Measurements from ENCODE around the gene RIOX2. TPM values are rescaled to one million over a fixed set of nuclear protein-coding genes. Genes with fewer than 3 reads are reported as not detected.

RIOX2 gene
- 43.3 and 52.5 TPM in 2 replicates for total RNA-seq (2016; rRNA removed; fragmentation: Illumina TruSeq; extraction: Trizol)
- total RNA-seq (2016; cell fraction: cytosol; rRNA removed; fragmentation: Illumina TruSeq; extraction: Trizol; ENCODE audit: low read depth): 7.6 and 8.5 TPM in 2 replicates
- total RNA-seq (2016; cell fraction: insoluble cytoplasmic fraction; rRNA removed; fragmentation: Illumina TruSeq; extraction: Trizol): 39.9 and 53.9 TPM in 2 replicates
- 17.8 and 19.5 TPM in 2 replicates for total RNA-seq (2016; cell fraction: membrane; rRNA removed; fragmentation: Illumina TruSeq; extraction: Trizol)
- total RNA-seq (2016; cell fraction: nucleus; rRNA removed; fragmentation: Illumina TruSeq; extraction: Trizol): 39.6 and 43.6 TPM in 2 replicates
- 19.9 and 20.6 TPM in 2 replicates for polyA plus RNA-seq (2011; rRNA removed)
- 9.8 and 13.9 TPM in 2 replicates for polyA plus RNA-seq (2011; cell fraction: cytosol; rRNA removed)
- polyA plus RNA-seq (2011; cell fraction: nucleus; rRNA removed): 17.8 and 22.6 TPM in 2 replicates
- 15.3 and 18.5 TPM in 2 replicates for polyA plus RNA-seq (2012)
- polyA plus RNA-seq (2016; cell fraction: cytosol; fragmentation: Illumina TruSeq; extraction: Trizol; ENCODE audit: low read depth): 5.7 and 5.9 TPM in 2 replicates
- polyA plus RNA-seq (2016; cell fraction: insoluble cytoplasmic fraction; fragmentation: Illumina TruSeq; extraction: Trizol; ENCODE audit: low read depth): 47.1 and 49.7 TPM in 2 replicates
- polyA plus RNA-seq (2016; cell fraction: membrane; fragmentation: Illumina TruSeq; extraction: Trizol; ENCODE audit: low read depth): 12.6 and 13.2 TPM in 2 replicates
- polyA plus RNA-seq (2016; cell fraction: nucleus; fragmentation: Illumina TruSeq; extraction: Trizol; ENCODE audit: insufficient read depth, low read depth): 45.3 and 47.8 TPM in 2 replicates
- 32.9 and 36.1 TPM in 2 replicates for polyA minus RNA-seq (2011; rRNA and poly(A)+ RNA removed; ENCODE audit: low replicate concordance)
- polyA minus RNA-seq (2011; cell fraction: cytosol; rRNA and poly(A)+ RNA removed): 10.4 and 10.9 TPM in 2 replicates
- 66.2 and 73.6 TPM in 2 replicates for polyA minus RNA-seq (2011; cell fraction: nucleus; rRNA and poly(A)+ RNA removed)
- Bru-seq, nascent RNA: percentile 88 among the genes with signal in this experiment
- BruChase-seq, experiment 1, labeled RNA remaining after a 6-hour chase: percentile 83 among the genes with signal in this experiment
- percentile 88 among the genes with signal in this experiment for BruChase-seq, experiment 2, labeled RNA remaining after a 2-hour chase
- long read RNA-seq, experiment 1, full-length matches to known transcripts: 28 of 40 reads
- long read RNA-seq, experiment 1, partial matches to known transcripts: 4 of 40 reads
- long read RNA-seq, experiment 1, other reads (novel, unspliced or antisense): 8 of 40 reads
- long read RNA-seq, experiment 2, full-length matches to known transcripts: 22 of 67 reads
- long read RNA-seq, experiment 2, partial matches to known transcripts: 7 of 67 reads
- long read RNA-seq, experiment 2, other reads (novel, unspliced or antisense): 38 of 67 reads

GRCh38 chr3:97971679-97972567 lies at the start of gene RIOX2:
Gene RIOX2 (minus strand): TSS chr3:97972431. CDS start chr3:97967593, 4,838 bp downstream.
- 3% methylated on average over 16 of the region's 82 CpGs for WGBS (ENCODE audit: low lambda C conversion rate)
- peak; percentile 36; the same call in 1 of the 2 replicates for TF ChIP-seq NKX3-1 (CRISPR knock-in tag; IDR thresholded peaks at IDR 0.05)
- peak; percentile 68; the same call in 1 of the 2 replicates for TF ChIP-seq REPIN1 (CRISPR knock-in tag; IDR thresholded peaks at IDR 0.05; ENCODE audit: borderline replicate concordance, low read depth)
- TF ChIP-seq KDM4B (CRISPR knock-in tag; IDR thresholded peaks at IDR 0.05): 0 out of 2 replicates have a peak, but pooled peaks have one; percentile 31
- TF ChIP-seq ZBTB43 (CRISPR knock-in tag; conservative IDR thresholded peaks at IDR 0.05): 0 out of 2 replicates have a peak, but pooled peaks have one; percentile 39
- TF ChIP-seq ZNF563 (CRISPR knock-in tag; IDR thresholded peaks at IDR 0.05): peak; percentile 81; the same call in 1 of the 2 replicates
- TF ChIP-seq ZNF703 (CRISPR knock-in tag; IDR thresholded peaks at IDR 0.05; ENCODE audit: borderline replicate concordance): 0 out of 2 replicates have a peak, but pooled peaks have one; percentile 26
- TF ChIP-seq ZFP82 (CRISPR knock-in tag; IDR thresholded peaks at IDR 0.05; ENCODE audit: borderline replicate concordance): peak; percentile 35; the same call in 1 of the 2 replicates
- 0 out of 2 replicates have a peak, but pooled peaks have one; percentile 25 for TF ChIP-seq ELF3 (CRISPR knock-in tag; IDR thresholded peaks at IDR 0.05)
- peak; percentile 64 for TF ChIP-seq ZNF883 (CRISPR knock-in tag; IDR thresholded peaks at IDR 0.05; ENCODE audit: not compliant biosample characterization)
- TF ChIP-seq SOX6 (IDR thresholded peaks at IDR 0.05): no peak
- TF ChIP-seq SOX6 (CRISPR knock-in tag; IDR thresholded peaks at IDR 0.05): peak; percentile 60
- TF ChIP-seq ZNF24 (IDR thresholded peaks at IDR 0.05): no peak
- peak; percentile 47; the same call in 1 of the 2 replicates for TF ChIP-seq ERF (CRISPR knock-in tag; IDR thresholded peaks at IDR 0.05)
- TF ChIP-seq HNRNPLL (IDR thresholded peaks at IDR 0.05; ENCODE audit: low read depth, low read length, poor library complexity, severe bottlenecking): peak; percentile 59
- 0 out of 2 replicates have a peak, but pooled peaks have one; percentile 67 for TF ChIP-seq ZNF552 (CRISPR knock-in tag; IDR thresholded peaks at IDR 0.05; ENCODE audit: borderline replicate concordance)
- peak; percentile 50; the same call in 1 of the 2 replicates for TF ChIP-seq PITX1 (CRISPR knock-in tag; IDR thresholded peaks at IDR 0.05)

More at GRCh38 chr3:97971679-97972567, at the start of gene RIOX2:
- Histone ChIP-seq H3K4me2 (ENCODE audit: low read depth, low read length) (peak within 1 kb of the TSS; percentile 98), H3K9ac (ENCODE audit: insufficient read depth, low read depth, low read length) (peak within 1 kb of the TSS; percentile 83), H3K79me2 (ENCODE audit: insufficient read depth, low read length) (peaks cover 45% of the 10 kb centered on the region), H3K36me3 (replicated peaks in 1 of 2; ENCODE audit: control insufficient read depth in 1 of 2, insufficient read depth in 2 of 2, low read length in 2 of 2) (peaks cover 3 to 7% of the 10 kb centered on the region in 2 experiments; a peak in 3 of 5 replicates), H2AFZ (ENCODE audit: low read length) (peak within 1 kb of the TSS; percentile 79), H3K27ac (ENCODE audit: extremely low read length, insufficient read depth, low read length) (peak within 1 kb of the TSS; percentile 68), H3K4me1 (ENCODE audit: insufficient read depth, low read length) (peaks cover 44% of the 10 kb centered on the region), H3K9me3 (ENCODE audit: low read length) (no peaks in the 10 kb centered on the region), H3K4me3 (replicated peaks in 1 of 3; ENCODE audit: insufficient read depth in 1 of 3, low read depth in 2 of 3, low read length in 3 of 3) (peak within 1 kb of the TSS; percentile 64 to 85 (median 67)), H4K20me1 (ENCODE audit: insufficient read depth, low read length) (no peaks in the 10 kb centered on the region), H3K27me3 (ENCODE audit: control insufficient read depth in 1 of 2, insufficient read depth in 2 of 2, low read length in 2 of 2) (no peaks in the 10 kb centered on the region; a peak in 1 of 5 replicates)
- intact Hi-C loops (cut with micrococcal nuclease; ENCODE audit: unreplicated experiment): loop anchor here (1.0 kb wide), 2 partner anchors 38 to 51 kb away; no protein-coding TSS in a partner anchor
- ChIA-PET CTCF (ENCODE audit: low intra/inter-chr PET ratio, low total read pairs) (no interaction called here), POLR2A (interaction anchor here (0.6 to 2.0 kb wide), 5 partner anchors 13 to 150 kb away, joined by 3 to 9 read pairs (median 5); partner anchors contain the start of gene CRYBG3)
- TSS peak; percentile 67 for BruUV-seq (replicated peaks)
- DNase-seq (ENCODE audit: low spot score) (peak; percentile 52), ATAC-seq (peak; percentile 97), FAIRE-seq (peak; percentile 52)
- in situ Hi-C loops (cut with HindIII; ENCODE audit: extremely low pct_ligation_motif_present, low pct_unique_long_range_greater_than_20kb): loop anchor here (5.0 kb wide), 1 partner anchor 40 kb away; no protein-coding TSS in a partner anchor

Data from HepG2 (cell line).